GM18519 (cell line): Measurements from ENCODE around the gene LIN37.
"Not testable (repeated sequence)": the region's sequence is repeated elsewhere in the genome, so short reads cannot be mapped to it uniquely, and the experiment has no call there.

Source experiments
- ATAC-seq: cut with Tn5 transposase; IDR thresholded peaks from one replicate; pipeline ENCODE4 v1.9.1; 2021; ENCODE audit warnings: mild to moderate bottlenecking, moderate library complexity; ENCODE audit not compliant: unreplicated experiment, low FRiP score

Gene LIN37

DNA sequence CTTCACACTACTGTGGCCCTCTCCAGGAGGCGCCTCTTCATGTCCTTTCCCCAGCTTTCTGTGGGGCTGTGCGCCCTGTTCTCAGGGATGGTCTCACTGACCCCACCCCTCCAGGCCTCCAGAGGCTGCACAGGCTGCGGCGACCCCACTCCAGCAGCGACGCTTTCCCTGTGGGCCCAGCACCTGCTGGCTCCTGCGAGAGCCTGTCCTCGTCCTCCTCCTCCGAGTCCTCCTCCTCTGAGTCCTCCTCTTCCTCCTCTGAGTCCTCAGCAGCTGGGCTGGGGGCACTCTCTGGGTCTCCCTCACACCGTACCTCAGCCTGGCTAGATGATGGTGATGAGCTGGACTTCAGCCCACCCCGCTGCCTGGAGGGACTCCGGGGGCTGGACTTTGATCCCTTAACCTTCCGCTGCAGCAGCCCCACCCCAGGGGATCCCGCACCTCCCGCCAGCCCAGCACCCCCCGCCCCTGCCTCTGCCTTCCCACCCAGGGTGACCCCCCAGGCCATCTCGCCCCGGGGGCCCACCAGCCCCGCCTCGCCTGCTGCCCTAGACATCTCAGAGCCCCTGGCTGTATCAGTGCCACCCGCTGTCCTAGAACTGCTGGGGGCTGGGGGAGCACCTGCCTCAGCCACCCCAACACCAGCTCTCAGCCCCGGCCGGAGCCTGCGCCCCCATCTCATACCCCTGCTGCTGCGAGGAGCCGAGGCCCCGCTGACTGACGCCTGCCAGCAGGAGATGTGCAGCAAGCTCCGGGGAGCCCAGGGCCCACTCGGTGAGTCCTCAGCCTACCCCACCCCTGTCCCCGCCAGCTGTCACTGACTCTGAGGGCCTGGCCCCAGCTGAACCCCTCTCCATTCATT, 38.2 kb downstream of the LIN37 start:
- no peak for ATAC-seq

DNA sequence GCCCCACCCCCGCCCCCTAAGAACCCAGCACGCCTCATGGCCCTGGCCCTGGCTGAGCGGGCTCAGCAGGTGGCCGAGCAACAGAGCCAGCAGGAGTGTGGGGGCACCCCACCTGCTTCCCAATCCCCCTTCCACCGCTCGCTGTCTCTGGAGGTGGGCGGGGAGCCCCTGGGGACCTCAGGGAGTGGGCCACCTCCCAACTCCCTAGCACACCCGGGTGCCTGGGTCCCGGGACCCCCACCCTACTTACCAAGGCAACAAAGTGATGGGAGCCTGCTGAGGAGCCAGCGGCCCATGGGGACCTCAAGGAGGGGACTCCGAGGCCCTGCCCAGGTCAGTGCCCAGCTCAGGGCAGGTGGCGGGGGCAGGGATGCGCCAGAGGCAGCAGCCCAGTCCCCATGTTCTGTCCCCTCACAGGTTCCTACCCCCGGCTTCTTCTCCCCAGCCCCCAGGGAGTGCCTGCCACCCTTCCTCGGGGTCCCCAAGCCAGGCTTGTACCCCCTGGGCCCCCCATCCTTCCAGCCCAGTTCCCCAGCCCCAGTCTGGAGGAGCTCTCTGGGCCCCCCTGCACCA, 38.9 kb downstream of the LIN37 start:
- no peak for ATAC-seq

GRCh38 chr19:35788205-35788960, 40.0 kb downstream of the LIN37 start:
- no peak for ATAC-seq

DNA sequence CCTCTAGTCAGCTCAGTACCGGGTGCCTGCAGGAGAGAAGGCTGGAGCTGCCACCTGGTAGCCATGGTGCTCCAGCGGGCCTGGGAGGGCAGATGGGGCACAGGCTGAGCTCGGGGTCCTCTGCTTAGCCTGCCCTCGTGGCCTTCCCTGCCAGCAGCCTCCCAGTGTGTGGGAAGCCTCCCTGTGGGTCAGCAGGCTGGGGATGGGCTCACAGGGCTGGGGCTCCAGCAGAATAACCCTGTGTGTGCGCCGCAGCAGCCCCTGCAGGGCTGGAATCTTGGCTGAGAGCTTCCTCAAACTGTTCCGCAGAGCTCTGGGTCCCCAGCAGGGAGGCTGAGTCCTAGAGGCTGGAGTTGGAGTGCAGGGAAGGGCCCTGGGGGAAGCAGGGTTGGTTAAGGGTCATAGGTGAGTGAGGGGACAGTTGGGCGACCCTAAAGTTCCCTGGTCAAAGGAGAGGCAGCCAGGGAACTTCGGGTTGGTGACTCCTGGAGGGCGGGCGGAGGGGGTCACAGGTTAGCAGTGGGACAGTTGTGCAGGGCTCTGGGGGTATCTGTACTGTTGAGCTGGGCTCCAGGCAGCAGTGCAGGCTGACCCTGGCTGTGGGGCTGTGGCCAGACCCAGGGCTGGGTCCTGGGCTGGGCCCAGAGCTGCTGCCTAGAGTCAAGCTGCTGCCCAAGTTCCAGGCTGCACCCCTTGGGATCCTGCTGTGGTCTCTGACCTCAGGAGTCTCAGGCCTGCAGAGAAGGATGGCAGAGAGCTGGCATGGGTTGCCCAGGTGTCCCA, 41.0 kb downstream of the LIN37 start:
- no peak for ATAC-seq

- no peak for ATAC-seq
Observed at GRCh38 chr19:35789978-35790944, 41.9 kb downstream of the LIN37 start.

GRCh38 chr19:35790981-35791813, 42.8 kb downstream of the LIN37 start:
- no peak for ATAC-seq

- no peak for ATAC-seq
Observed at GRCh38 chr19:35791814-35792279, 43.5 kb downstream of the LIN37 start.

DNA sequence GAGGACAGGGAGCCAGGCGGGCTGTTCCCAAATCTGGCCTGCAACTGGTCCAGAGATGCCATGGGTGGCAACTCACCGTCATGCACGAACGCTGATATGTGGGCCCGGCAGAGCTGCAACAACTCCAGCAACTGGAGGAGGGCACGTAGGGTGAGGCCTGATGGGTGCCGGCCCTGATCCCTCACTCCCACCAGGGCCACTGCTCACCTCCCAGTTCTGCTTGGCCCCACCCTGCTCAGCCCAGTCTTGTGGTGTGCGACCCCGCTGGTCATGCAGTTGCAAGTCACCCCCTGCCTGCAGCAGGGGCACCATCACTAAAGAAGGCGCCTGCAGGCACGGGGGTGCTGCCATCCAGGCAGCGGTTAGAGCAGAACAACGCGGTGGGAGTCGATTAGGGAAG, 43.9 kb downstream of the LIN37 start:
- ATAC-seq: no peak

DNA sequence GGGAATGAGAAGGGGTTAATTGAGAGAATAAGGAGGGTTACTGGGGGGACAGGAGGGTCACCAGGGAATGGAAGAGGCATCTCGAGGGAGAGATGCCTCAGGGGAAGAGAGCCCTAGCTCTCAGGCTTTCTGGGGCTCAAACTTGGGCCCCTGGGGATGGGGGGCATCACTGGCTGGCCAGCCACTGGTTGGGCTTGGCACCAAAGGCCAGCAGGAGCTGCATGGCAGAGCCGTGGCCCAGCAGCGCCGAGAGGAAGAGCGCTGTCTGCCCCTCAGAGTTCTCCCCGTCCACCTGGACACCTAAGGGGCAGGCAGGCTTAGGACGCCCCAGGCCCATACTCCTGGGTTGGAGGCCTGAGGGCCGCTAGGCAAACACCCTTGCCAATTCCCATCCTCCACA, 44.5 kb downstream of the LIN37 start:
- ATAC-seq: no peak

- no peak for ATAC-seq
Observed at GRCh38 chr19:35793381-35794165, 45.2 kb downstream of the LIN37 start.

DNA sequence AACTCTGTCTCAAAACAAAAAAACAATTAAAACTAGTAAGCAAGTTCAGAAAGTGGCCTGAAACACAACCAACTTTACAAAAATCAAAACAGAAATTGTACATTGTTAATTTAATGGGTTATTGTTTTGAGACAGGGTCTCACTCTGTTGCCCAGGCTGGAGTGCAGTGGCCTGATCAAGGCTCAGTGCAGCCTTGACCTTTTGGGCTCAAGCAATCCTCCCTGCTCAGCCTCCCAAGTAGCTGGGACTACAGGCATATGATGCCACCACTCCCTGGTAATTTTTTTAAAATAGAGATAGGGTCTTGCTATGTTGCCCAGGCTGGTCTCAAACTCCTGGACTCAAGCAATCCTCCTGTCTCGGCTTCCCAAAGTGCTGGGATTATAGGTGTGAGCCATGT, 47.2 kb downstream of the LIN37 start:
- not testable (repeated sequence) for ATAC-seq

DNA sequence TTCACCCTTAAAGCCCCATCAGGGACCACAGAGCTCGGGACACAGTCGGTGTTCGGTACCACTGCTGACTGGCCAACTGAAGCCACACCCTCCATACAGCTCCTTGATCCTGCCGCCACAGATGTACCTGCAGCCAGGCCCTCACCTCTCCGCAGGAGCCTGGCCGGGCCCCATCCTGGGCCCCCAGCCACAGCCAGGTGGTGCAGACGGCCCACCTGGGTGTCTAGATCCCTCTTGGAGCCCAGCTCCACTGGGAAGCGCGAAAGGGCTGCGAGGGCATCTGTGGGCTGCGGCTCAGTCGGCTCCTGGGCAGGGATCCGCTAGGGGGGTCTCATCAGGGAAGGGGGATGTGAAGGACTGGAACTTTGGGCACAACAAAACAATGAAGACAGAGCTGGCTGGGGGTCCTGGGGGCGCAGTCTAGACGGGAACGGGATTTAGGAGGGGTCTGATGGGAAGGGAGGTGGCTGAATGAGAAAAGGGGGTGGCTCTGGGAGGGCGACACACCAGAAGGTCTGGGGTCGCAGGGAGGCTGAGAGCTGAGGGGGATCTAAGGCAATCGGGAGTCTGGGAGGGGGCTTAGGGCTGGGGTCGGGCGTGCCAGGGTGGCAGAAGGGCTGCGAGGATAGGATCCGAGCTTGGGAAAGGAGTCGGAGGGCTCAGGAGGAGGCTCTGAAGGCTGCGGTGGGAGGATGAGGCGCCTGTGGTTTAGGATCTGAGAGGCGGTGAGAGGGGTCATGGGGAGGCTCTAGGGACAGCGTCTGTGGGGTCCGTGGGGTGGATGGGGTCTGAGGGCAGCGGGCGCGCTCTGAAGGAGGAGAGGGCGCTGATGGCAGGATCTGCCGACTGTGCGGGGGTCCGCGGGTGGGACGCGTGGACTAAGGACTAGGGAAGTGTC, 48.5 kb downstream of the LIN37 start:
- ATAC-seq: no peak

- ATAC-seq: no peak
Observed at GRCh38 chr19:35797663-35798062, 49.3 kb downstream of the LIN37 start.

- ATAC-seq: no peak
Observed at GRCh38 chr19:35801828-35802227, 53.5 kb downstream of the LIN37 start.
